Spinal cord (tissue), 10 donors: ENCODE measurements around the gene ZXDC. TPM values are rescaled to one million over a fixed set of nuclear protein-coding genes. Genes with fewer than 3 reads are reported as not detected.

Experiments
- DNase-seq, 6 donors: peaks; one replicate each; pipeline versions ENCODE4 v3.0.0 to v3.0.0-alpha.2; 2013 to 2015; ENCODE audit warnings: low spot score in 6 of 6, low read depth in 4 of 6
- H3K27ac ChIP-seq: one replicate; pipeline ENCODE4 v1.5.1; 2013; ENCODE audit warnings: low read depth, low read length, control low read depth
- H3K27me3 ChIP-seq: one replicate; pipeline ENCODE4 v1.6.1; 2013; ENCODE audit warnings: low read length; ENCODE audit not compliant: control insufficient read depth, insufficient read depth
- H3K36me3 ChIP-seq: one replicate; pipeline ENCODE4 v1.6.1; 2013; ENCODE audit warnings: low read length; ENCODE audit not compliant: control insufficient read depth, insufficient read depth
- H3K4me1 ChIP-seq: one replicate; pipeline ENCODE4 v1.6.1; 2013; ENCODE audit warnings: low read length; ENCODE audit not compliant: control insufficient read depth, insufficient read depth
- H3K4me3 ChIP-seq: one replicate; pipeline ENCODE4 v1.5.1; 2013; ENCODE audit warnings: low read depth, low read length, control low read depth
- H3K9me3 ChIP-seq: one replicate; pipeline ENCODE4 v1.6.1; 2013; ENCODE audit warnings: low read length; ENCODE audit not compliant: control insufficient read depth, insufficient read depth
- WGBS: methylation state at CpG from one replicate; pipeline ENCODE4 v1.1.5; 2013; ENCODE audit warnings: missing lambda C conversion rate; ENCODE audit not compliant: insufficient coverage; 5-methylcytosine and 5-hydroxymethylcytosine counted together
- long read RNA-seq, 4 donors: transcript quantifications; one replicate each; lab custom pipeline, GENCODE V29; 2026
- polyA plus RNA-seq, 2 donors: library from polyadenylated mRNA; unstranded; fragments of 120-200 nt; gene quantifications; one replicate each; pipeline ENCODE4 v1.2.1, GENCODE V29; 2013; ENCODE audit not compliant: insufficient read length in 2 of 2
- total RNA-seq, 2 donors: library from RNA; depleted of rRNA in 1 of 2; stranded (reverse); fragments of 120-200 nt in 1 of 2; fragments of >200 nt in 1 of 2; gene quantifications; one replicate each; pipeline versions ENCODE4 v1.2.3 to v1.2.4, GENCODE V29; 2013 to 2014
- donor health status: healthy.

ZXDC gene, protein sequence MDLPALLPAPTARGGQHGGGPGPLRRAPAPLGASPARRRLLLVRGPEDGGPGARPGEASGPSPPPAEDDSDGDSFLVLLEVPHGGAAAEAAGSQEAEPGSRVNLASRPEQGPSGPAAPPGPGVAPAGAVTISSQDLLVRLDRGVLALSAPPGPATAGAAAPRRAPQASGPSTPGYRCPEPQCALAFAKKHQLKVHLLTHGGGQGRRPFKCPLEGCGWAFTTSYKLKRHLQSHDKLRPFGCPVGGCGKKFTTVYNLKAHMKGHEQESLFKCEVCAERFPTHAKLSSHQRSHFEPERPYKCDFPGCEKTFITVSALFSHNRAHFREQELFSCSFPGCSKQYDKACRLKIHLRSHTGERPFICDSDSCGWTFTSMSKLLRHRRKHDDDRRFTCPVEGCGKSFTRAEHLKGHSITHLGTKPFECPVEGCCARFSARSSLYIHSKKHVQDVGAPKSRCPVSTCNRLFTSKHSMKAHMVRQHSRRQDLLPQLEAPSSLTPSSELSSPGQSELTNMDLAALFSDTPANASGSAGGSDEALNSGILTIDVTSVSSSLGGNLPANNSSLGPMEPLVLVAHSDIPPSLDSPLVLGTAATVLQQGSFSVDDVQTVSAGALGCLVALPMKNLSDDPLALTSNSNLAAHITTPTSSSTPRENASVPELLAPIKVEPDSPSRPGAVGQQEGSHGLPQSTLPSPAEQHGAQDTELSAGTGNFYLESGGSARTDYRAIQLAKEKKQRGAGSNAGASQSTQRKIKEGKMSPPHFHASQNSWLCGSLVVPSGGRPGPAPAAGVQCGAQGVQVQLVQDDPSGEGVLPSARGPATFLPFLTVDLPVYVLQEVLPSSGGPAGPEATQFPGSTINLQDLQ
- total RNA-seq (10 to 100 TPM; 22.9 to 29.4 TPM), polyA plus RNA-seq (10 to 100 TPM; 25.6 to 29.0 TPM)
- long read RNA-seq, donor 1, transcript ZXDC-201 (6 exons, 2,579 nt), result major isoform, 8 of 8 reads
- long read RNA-seq, donor 1, partial matches to known transcripts, result 0 of 8 reads
- long read RNA-seq, donor 1, other reads (novel, unspliced or antisense), result 0 of 8 reads
- long read RNA-seq, donor 2, transcript ZXDC-201 (6 exons, 2,579 nt), result major isoform, 5 of 5 reads
- long read RNA-seq, donor 2, partial matches to known transcripts, result 0 of 5 reads
- long read RNA-seq, donor 2, other reads (novel, unspliced or antisense), result 0 of 5 reads
- long read RNA-seq, donor 3, transcript ZXDC-201 (6 exons, 2,579 nt), result major isoform, 5 of 6 reads
- long read RNA-seq, donor 3, partial matches to known transcripts, result 0 of 6 reads
- long read RNA-seq, donor 3, other reads (novel, unspliced or antisense), result 0 of 6 reads
- long read RNA-seq, donor 4, partial matches to known transcripts, result 0 of 5 reads
- long read RNA-seq, donor 4, other reads (novel, unspliced or antisense), result 0 of 5 reads

DNA sequence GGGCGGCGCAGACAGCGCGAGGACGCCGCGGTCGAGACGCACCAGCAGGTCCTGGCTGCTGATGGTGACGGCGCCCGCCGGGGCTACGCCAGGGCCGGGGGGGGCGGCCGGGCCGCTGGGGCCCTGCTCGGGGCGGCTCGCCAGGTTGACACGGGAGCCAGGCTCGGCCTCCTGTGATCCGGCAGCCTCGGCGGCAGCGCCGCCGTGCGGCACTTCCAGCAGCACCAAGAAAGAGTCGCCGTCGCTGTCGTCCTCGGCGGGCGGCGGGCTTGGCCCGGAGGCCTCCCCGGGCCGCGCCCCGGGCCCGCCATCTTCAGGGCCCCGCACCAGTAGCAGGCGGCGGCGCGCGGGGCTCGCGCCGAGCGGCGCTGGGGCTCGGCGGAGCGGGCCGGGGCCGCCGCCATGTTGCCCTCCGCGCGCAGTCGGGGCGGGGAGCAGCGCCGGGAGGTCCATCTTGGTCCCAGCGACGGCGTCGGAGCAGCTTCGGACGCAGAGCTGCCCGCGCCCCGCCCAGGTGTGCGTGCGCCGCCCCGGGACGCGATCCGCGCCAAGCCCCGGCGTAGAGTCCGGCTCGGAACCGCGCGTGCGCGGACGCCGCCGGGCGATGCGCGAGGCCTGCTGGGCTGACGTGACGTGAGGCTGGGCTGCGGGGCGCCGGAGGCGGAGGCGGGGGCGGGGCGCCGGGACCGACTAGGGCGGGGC, at the start of gene ZXDC:
Gene ZXDC, minus strand, starts transcription at position 479 of the 702 bp plus-strand sequence. Its CDS starts 26 bp downstream, at position 453.
- peaks cover 3% of the 10 kb centered on the region for H3K36me3 ChIP-seq
- H3K27me3 ChIP-seq, result no peaks in the 10 kb centered on the region
- no peaks in the 10 kb centered on the region for H3K9me3 ChIP-seq
- peak within 1 kb of the TSS; percentile 76 for H3K4me3 ChIP-seq
- peak within 1 kb of the TSS; percentile 84 for H3K27ac ChIP-seq
- under 1% methylated on average over 101 of the region's 112 CpGs for whole genome bisulfite sequencing
- DNase-seq, result peak; percentile 80 to 97 (median 88)
- H3K4me1 ChIP-seq, result peaks cover 44% of the 10 kb centered on the region

DNA sequence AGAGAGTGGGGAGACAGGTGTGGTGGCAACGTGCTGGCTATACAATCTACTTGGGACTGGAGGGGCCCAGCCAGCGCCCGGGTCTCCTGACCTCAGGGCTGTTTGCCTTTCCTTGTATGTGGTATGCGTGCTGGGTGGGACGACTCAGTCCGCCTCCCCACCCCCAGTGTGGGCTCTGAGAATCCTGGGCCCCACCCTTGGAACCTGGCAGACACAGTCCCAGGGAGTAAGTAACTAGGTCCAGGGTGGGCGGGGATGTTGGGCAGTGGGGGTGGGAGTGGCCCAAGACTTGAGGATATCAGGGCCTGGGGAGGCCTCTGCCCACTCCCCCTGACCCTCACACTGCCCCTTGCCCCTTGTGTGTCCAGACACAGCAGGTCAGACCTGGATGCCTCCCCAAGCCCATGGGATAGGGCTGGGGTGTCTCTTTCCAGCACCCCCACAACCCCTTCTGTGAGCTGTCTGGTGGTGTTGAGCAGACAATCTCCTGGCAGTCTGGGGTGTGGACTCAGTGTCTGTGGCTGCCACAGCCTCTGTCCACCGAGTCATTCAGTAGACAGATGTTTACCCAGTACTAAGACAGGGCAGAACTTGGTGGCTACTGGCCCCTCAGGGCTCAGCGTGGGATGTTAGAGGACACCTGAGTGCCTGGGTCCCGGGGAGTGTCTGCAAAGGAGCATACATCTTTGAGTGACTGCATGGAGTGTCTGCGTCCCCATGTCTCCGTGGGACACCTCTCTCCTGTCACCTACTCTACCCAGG, 49.6 kb upstream of the ZXDC start:
- 87% methylated on average over 6 of the region's 12 CpGs for WGBS
- Histone ChIP-seq H3K36me3 (no peaks in the 10 kb centered on the region), H3K4me3 (no peak overlapping the region), H3K27me3 (peaks cover 20% of the 10 kb centered on the region), H3K9me3 (no peaks in the 10 kb centered on the region), H3K4me1 (peaks cover 37% of the 10 kb centered on the region), H3K27ac (no peak overlapping the region)
- no peak for DNase-seq

DNA sequence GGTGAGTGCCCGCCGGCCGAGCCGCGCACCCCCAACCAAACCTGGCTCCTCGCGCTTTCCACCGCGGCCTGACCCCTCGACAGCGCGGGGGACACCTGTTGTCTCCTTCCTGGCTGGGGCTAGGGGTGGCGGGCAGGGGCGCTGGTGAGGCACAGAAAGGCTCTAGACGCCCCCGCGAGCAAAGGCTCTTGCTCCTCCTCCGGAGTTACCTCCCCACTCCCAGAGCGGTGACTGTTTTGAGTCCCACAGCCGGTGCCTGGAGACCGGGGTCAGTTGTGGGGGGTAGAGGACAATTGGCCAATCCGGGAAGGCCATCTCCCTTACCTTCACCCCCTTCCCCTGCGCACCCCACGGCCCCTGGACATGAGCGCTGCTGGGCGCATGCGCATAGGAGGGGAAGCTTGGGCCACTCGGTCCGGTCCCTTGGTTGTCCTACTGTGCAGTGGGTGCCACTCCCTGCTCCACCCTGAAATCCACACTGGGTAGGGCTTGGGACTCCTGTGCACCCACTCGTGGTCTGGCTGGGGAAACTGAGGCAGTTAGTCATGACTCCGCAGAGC, 48.8 kb upstream of the ZXDC start:
- H3K4me3 ChIP-seq, result peak overlapping the region; percentile 2
- WGBS, result 8% methylated on average over 19 of the region's 31 CpGs
- DNase-seq, result peak in 1 of 6 donors; percentile 24
- H3K27me3 ChIP-seq, result peaks cover 20% of the 10 kb centered on the region
- H3K27ac ChIP-seq, result no peak overlapping the region
- H3K36me3 ChIP-seq, result no peaks in the 10 kb centered on the region
- H3K4me1 ChIP-seq, result peaks cover 31% of the 10 kb centered on the region
- H3K9me3 ChIP-seq, result no peaks in the 10 kb centered on the region

DNA sequence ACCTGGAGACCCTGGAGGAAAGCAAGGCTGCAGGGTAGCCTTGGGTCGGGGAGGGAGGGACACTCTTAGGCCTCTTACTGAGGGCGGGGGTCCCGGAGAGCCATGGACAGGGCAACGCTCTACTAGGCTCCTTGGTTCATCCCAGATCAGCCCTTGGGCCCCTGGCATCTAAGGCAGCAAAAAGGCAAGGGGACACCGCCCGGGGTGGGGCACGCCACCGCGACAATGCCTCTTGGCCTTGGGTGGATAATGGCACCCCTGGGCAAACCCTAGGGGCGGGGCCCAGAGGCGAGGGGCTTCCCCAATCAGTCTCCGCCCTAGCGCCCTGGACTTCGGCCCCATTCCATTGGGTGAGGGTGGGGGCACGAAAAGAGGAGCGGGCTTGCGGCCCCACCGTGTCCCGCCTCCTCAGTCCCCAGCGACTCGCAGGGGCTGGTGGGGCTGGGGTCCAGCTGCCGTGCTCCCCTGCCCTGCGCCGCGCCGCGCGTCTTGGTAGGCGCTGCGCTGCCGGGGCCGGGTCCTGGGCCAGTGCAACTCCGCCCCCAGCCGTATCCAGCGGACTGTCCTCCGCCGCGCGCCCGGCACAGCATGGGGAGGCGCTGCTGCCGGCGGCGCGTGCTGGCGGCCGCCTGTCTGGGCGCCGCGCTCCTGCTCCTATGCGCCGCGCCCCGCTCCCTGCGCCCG, 48.2 kb upstream of the ZXDC start, which contains the start of gene CHST13:
Gene CHST13, plus strand, starts transcription at position 411 of the 684 bp plus-strand sequence. Its CDS starts 178 bp downstream, at position 589.
- Histone ChIP-seq H3K27ac (no peak within 1 kb of the TSS), H3K4me1 (peaks cover 31% of the 10 kb centered on the region)
- WGBS, result 4% methylated on average over 56 of the region's 56 CpGs

DNA sequence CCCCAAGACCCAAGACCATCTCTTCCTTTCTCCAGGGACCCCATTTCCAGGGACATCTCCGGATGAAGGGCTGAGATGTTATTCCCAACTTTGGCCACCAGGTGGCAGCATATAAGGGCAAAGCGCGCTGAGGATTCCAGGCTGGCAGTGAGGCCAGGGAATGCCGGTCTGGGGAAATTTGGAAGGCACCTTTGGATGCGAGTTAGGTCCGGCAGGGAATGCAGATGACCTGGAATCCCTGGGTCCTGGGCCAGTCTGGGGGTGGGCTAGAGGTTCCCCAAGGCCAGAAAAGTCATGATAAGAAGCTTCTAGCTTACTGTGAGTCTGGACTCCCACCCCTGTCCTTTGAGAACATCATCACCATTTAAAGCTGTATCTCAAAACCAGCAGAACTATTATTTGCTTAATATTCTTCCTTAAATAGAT, 46.7 kb upstream of the ZXDC start:
- H3K9me3 ChIP-seq, result no peaks in the 10 kb centered on the region
- 0% methylated on average over 6 of the region's 6 CpGs for WGBS

More for the DNA sequence above, 48.2 kb upstream of the ZXDC start, which contains the start of gene CHST13:
- Histone ChIP-seq H3K27me3 (peaks cover 20% of the 10 kb centered on the region), H3K9me3 (no peaks in the 10 kb centered on the region), H3K36me3 (no peaks in the 10 kb centered on the region), H3K4me3 (peak within 1 kb of the TSS; percentile 16)
- DNase-seq, result peak in 2 of 6 donors; percentile 66 to 69

DNA sequence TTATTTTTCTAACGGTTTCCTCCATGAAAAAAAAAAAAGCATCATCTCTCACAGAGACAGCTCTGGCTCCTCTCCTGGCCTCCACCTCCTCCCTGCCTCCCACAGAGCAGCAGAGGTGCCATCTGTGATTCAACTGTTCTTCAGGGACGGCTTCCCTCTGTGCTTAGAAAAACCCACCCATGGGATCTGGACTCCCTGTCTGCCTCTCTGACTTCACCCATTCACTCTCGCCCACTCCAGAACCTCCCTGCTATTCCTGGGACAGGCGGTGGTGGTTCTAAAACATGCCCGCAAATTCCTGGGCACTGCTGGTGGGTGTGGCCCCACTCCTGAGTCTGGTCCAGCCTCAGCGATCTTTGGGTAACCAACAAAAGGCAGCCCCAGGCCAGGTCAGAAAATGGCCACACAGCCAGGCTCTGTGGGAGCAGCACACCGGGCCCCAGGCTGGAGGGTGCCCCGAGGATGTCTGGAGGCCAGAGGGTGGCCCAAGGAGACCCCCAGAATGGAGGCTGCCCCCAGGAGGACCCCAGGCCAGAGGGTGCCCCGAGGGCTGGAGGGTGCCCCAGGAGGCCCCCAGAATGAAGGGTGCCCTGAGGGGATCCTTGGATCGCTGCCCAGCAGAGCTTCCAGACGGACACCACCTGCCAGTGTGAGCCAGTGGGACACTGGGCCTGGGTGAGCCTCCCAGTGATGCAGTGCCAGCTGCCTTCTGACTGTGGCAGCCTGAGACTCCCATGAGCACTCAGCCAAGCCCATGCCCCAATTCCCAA, 45.6 kb upstream of the ZXDC start:
- H3K27ac ChIP-seq, result no peak overlapping the region
- peaks cover 20% of the 10 kb centered on the region for H3K27me3 ChIP-seq

More for the DNA sequence above, 46.7 kb upstream of the ZXDC start:
- Histone ChIP-seq H3K4me3 (no peak overlapping the region), H3K27me3 (peaks cover 20% of the 10 kb centered on the region), H3K4me1 (peaks cover 32% of the 10 kb centered on the region), H3K27ac (no peak overlapping the region), H3K36me3 (no peaks in the 10 kb centered on the region)
- DNase-seq, result peak in 5 of 6 donors; percentile 46 to 91 (median 64)

More for the DNA sequence above, 45.6 kb upstream of the ZXDC start:
- 78% methylated on average over 11 of the region's 11 CpGs for WGBS
- H3K36me3 ChIP-seq, result no peaks in the 10 kb centered on the region
- H3K9me3 ChIP-seq, result no peaks in the 10 kb centered on the region
- peaks cover 40% of the 10 kb centered on the region for H3K4me1 ChIP-seq
- no peak for DNase-seq
- no peak overlapping the region for H3K4me3 ChIP-seq
